C4-2B (cell line): Measurements from ENCODE around the gene LAMA2.

Source experiments
- H3K27ac ChIP-seq: fragments of 450-650 bp; 2 replicates; pipeline ENCODE4 v1.5.1; 2017
- CTCF ChIP-seq: fragments of 450-650 bp; conservative IDR thresholded peaks from 2 replicates; pipeline ENCODE4 v1.5.1; 2017; ENCODE audit warnings: mild to moderate bottlenecking
- ZFX ChIP-seq: fragments of 450-650 bp; IDR thresholded peaks from 2 replicates; pipeline ENCODE4 v1.6.1; 2017

LAMA2 gene

GRCh38 chr6:129006724-129007514, 124.0 kb downstream of the LAMA2 start:
- TF ChIP-seq CTCF (no peak), ZFX (no peak)
- no peak overlapping the region for H3K27ac ChIP-seq

GRCh38 chr6:129007701-129008373, 124.9 kb downstream of the LAMA2 start:
- no peak for TF ChIP-seq CTCF
- no peak for TF ChIP-seq ZFX
- H3K27ac ChIP-seq: no peak overlapping the region

- H3K27ac ChIP-seq: no peak overlapping the region
- TF ChIP-seq CTCF (no peak), ZFX (no peak)
Observed at GRCh38 chr6:129008591-129008990, 125.7 kb downstream of the LAMA2 start.

- TF ChIP-seq ZFX: no peak
- TF ChIP-seq CTCF: no peak
- H3K27ac ChIP-seq: no peak overlapping the region
Observed at GRCh38 chr6:129009851-129010250, 126.9 kb downstream of the LAMA2 start.

- no peak overlapping the region for H3K27ac ChIP-seq
- TF ChIP-seq ZFX (no peak), CTCF (no peak)
Observed at GRCh38 chr6:129014302-129014701, 131.4 kb downstream of the LAMA2 start.

GRCh38 chr6:129015721-129016120, 132.8 kb downstream of the LAMA2 start:
- no peak for TF ChIP-seq ZFX
- TF ChIP-seq CTCF: no peak

GRCh38 chr6:129016844-129017243, 133.9 kb downstream of the LAMA2 start:
- no peak for TF ChIP-seq CTCF
- TF ChIP-seq ZFX: no peak
- H3K27ac ChIP-seq: no peak overlapping the region

More at GRCh38 chr6:129015721-129016120, 132.8 kb downstream of the LAMA2 start:
- H3K27ac ChIP-seq: no peak overlapping the region
